Colonic mucosa (tissue), 4 donors: ENCODE results near the gene TEX2. TPM values are rescaled to one million over a fixed set of nuclear protein-coding genes. Genes with fewer than 3 reads are reported as not detected.

Source experiments
- DNase-seq: peaks from one replicate; pipeline ENCODE4 v3.0.0-alpha.2; 2020
- H3K27ac ChIP-seq: fragments of 200-600 bp; one replicate; pipeline ENCODE4 v1.8.0; 2021
- H3K27me3 ChIP-seq: fragments of 200-600 bp; one replicate; pipeline ENCODE4 v1.8.0; 2021
- H3K36me3 ChIP-seq: fragments of 200-600 bp; one replicate; pipeline ENCODE4 v1.8.0; 2021
- H3K4me1 ChIP-seq: fragments of 200-600 bp; one replicate; pipeline ENCODE4 v1.8.0; 2021; ENCODE audit warnings: mild to moderate bottlenecking
- H3K4me3 ChIP-seq: fragments of 200-600 bp; one replicate; pipeline ENCODE4 v1.8.0; 2021
- H3K9ac ChIP-seq, 2 donors: one replicate each; pipeline ENCODE4 v1.7.0; 2013; ENCODE audit warnings: control low read depth in 2 of 2, low read depth in 2 of 2, low read length in 2 of 2
- H3K9me3 ChIP-seq: fragments of 200-600 bp; one replicate; pipeline ENCODE4 v1.8.0; 2021
- intact Hi-C: fragments of 100-400 bp; cut with DNase I; formaldehyde crosslinking; loops from one replicate; pipeline ENCODE4 v1.14.1; 2022
- total RNA-seq, 2 donors: library from RNA; stranded (reverse); fragmentation: NEBNext Ultra II Directional in 1 of 2; extraction: Animal tissue kit (Norgen Biotek cat#: 25700) in 1 of 2; gene quantifications; one replicate each; pipeline ENCODE4 v1.2.1, GENCODE V29; 2021
- TF ChIP-seq, protein P1 (sequence below): fragments of 200-600 bp; IDR thresholded peaks from one replicate; pipeline ENCODE4 v1.8.0; 2022; ENCODE audit warnings: antibody characterized with exemption, mild to moderate bottlenecking
- donor health status: healthy.
- donor health status: DM: no; HTN: no; CAD: no.
- donor health status: DM: no; HTN: no; CAD: no.

The TEX2 gene
- total RNA-seq, 2 donors from 2014 or later = 29.0 to 29.7 TPM

DNA sequence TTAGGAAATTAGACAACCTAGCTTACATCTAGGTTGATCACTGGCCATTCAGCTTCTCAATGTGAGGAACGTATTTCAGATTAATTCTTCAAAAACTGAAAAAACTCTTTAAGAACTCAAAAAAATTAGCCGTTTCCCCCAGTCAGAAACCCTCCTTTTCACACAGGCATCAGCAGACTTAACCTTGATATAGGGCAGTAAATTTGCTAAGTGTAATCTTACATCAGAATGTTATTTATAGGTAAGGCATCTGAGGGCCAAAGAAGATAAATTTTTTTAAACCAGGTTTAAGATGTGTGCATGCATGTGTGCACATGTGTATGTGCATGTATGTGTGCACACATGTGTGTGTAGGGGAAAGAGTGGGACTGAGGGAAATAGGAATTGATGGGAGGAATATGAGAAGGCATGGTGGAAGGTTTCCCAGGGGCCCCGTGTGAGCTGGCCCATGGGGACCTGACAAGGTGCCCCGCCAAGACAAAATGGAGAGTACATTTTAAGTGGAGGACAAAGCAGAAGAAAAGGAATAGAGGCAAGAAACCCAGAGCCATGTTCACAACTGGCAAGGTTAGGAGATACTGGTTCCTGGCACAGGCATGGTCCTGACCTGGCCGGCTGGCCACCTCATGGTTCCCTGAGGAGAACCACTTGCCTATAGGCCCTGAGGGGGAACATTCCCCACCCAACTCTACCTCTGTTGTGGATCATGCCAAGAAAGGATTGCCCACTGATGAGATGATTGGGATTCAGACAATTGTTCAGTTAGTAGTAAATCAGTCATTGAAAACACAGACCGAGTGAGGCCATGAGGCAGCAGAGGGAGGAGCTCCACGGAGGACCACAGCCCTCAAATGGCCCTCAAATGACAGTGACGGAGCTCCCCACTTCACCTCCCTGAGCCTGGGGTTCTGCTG, 33.0 kb downstream of the TEX2 start:
- Histone ChIP-seq H3K27ac (no peak overlapping the region), H3K27me3 (no peaks in the 10 kb centered on the region), H3K4me3 (no peak overlapping the region), H3K4me1 (peaks cover 4% of the 10 kb centered on the region), H3K9me3 (no peaks in the 10 kb centered on the region), H3K36me3 (no peaks in the 10 kb centered on the region), H3K9ac (no peak overlapping the region)
- TF ChIP-seq, protein P1, sequence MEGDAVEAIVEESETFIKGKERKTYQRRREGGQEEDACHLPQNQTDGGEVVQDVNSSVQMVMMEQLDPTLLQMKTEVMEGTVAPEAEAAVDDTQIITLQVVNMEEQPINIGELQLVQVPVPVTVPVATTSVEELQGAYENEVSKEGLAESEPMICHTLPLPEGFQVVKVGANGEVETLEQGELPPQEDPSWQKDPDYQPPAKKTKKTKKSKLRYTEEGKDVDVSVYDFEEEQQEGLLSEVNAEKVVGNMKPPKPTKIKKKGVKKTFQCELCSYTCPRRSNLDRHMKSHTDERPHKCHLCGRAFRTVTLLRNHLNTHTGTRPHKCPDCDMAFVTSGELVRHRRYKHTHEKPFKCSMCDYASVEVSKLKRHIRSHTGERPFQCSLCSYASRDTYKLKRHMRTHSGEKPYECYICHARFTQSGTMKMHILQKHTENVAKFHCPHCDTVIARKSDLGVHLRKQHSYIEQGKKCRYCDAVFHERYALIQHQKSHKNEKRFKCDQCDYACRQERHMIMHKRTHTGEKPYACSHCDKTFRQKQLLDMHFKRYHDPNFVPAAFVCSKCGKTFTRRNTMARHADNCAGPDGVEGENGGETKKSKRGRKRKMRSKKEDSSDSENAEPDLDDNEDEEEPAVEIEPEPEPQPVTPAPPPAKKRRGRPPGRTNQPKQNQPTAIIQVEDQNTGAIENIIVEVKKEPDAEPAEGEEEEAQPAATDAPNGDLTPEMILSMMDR = no peak
- intact Hi-C loops = no loop called here
- DNase-seq = no peak

DNA sequence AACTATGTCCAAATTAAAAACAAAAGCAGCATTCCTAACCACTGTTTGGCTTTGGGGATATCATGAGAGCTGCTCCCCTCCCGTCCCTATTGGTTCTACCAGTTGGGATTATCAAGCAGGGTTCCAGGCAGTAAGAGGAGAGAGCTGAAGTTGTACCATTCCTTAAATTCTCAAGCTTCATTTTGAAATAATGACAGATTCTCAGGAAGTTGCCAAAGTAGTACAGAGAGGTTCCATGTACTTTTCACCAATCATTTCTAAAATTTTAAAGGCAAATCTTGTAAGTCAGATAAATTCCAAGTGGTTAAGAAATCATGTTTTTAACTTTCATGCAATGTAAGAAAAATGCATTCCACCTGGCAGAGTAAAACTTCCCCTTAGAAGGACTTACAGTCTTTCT, 36.9 kb downstream of the TEX2 start:
- intact Hi-C loops = no loop called here
- no peaks in the 10 kb centered on the region for H3K9me3 ChIP-seq
- no peaks in the 10 kb centered on the region for H3K36me3 ChIP-seq
- no peak overlapping the region for H3K4me3 ChIP-seq
- no peak for DNase-seq
- H3K4me1 ChIP-seq = peaks cover 4% of the 10 kb centered on the region
- TF ChIP-seq, protein P1 = no peak
- H3K27ac ChIP-seq = no peak overlapping the region
- H3K27me3 ChIP-seq = no peaks in the 10 kb centered on the region
- no peak overlapping the region for H3K9ac ChIP-seq

DNA sequence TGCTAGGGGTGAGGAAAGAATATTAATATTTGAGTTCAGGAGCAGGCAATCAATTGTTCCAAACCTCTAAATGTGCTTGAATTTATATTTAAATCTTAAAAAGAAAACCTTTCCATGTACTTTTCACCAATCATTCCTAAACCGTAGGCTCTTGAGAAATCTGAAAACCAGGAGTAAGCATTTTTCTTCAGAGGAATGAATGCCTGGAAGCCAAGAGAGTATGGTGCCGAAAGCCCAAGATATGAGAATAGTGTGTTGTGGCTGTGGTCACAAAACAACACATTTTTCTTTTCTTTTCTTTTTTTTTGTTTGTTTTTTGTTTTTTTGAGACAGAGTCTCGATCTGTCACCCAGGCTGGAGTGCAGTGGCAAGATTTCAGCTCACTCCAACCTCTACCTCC, 37.6 kb downstream of the TEX2 start:
- peaks cover 2% of the 10 kb centered on the region for H3K4me1 ChIP-seq
- DNase-seq = no peak
- H3K9ac ChIP-seq = no peak overlapping the region
- H3K4me3 ChIP-seq = no peak overlapping the region
- H3K27me3 ChIP-seq = no peaks in the 10 kb centered on the region
- H3K9me3 ChIP-seq = no peaks in the 10 kb centered on the region
- H3K36me3 ChIP-seq = no peaks in the 10 kb centered on the region
- TF ChIP-seq, protein P1 = no peak
- no peak overlapping the region for H3K27ac ChIP-seq
- intact Hi-C loops = no loop called here

DNA sequence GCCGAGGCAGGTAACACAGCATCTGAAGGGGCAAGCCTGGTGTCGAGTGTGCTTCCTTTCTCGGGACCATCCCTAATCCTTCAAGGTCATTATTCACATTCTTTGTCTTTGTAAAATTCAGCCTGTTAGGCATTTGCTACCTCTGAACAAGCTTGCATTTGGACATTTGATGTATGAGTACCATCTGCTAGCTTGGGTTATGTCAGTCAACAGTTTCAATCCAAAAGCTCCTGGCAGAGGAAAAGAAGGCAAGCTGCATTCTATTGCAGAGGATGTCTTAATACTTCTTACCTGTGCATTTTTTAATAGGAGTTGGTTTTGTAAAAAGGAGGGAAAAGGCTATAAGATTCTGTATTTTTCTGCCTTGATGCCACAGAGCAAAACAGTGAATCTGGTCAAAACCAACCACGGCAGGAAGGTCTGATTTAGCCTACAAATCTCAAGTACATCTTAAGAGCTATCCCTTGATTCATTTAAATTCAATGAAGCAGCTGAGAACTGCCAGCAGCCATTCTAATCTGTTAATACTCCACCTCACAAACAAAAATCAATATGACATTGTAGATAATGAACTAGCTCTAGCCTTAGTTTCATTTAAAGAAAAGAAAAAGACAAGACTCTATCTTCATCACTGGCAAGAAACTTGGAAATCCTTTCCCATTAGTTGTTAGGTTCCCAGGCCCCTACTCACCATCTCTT, 39.0 kb downstream of the TEX2 start:
- DNase-seq = no peak
- Histone ChIP-seq H3K4me3 (no peak overlapping the region), H3K36me3 (no peaks in the 10 kb centered on the region), H3K9ac (no peak overlapping the region), H3K4me1 (no peaks in the 10 kb centered on the region), H3K27ac (no peak overlapping the region), H3K27me3 (no peaks in the 10 kb centered on the region), H3K9me3 (no peaks in the 10 kb centered on the region)
- intact Hi-C loops = no loop called here
- TF ChIP-seq, protein P1 = no peak

- no peaks in the 10 kb centered on the region for H3K36me3 ChIP-seq
- TF ChIP-seq, protein P1 = no peak
- H3K27ac ChIP-seq = no peak overlapping the region
- H3K4me3 ChIP-seq = no peak overlapping the region
- no peaks in the 10 kb centered on the region for H3K27me3 ChIP-seq
- DNase-seq = no peak
- no peaks in the 10 kb centered on the region for H3K9me3 ChIP-seq
- no peaks in the 10 kb centered on the region for H3K4me1 ChIP-seq
- intact Hi-C loops = no loop called here
- H3K9ac ChIP-seq = no peak overlapping the region
These were observed 39.8 kb downstream of the TEX2 start for GRCh38 chr17:64223283-64223682.
